Loucy (cell line): ENCODE data around the gene ZSWIM6.

Source experiments
- EZH2phosphoT487 ChIP-seq: fragments of 200-600 bp; IDR thresholded peaks from 2 replicates; pipeline ENCODE4 v1.6.1; 2018; ENCODE audit warnings: antibody characterized with exemption, mild to moderate bottlenecking, moderate library complexity, borderline replicate concordance
- TF ChIP-seq, protein P1 (sequence below): fragments of 200-600 bp; sonication (generic); conservative IDR thresholded peaks from 2 replicates; pipeline ENCODE4 v1.5.1; 2014; ENCODE audit warnings: mild to moderate bottlenecking, antibody characterized with exemption, low read length

DNA sequence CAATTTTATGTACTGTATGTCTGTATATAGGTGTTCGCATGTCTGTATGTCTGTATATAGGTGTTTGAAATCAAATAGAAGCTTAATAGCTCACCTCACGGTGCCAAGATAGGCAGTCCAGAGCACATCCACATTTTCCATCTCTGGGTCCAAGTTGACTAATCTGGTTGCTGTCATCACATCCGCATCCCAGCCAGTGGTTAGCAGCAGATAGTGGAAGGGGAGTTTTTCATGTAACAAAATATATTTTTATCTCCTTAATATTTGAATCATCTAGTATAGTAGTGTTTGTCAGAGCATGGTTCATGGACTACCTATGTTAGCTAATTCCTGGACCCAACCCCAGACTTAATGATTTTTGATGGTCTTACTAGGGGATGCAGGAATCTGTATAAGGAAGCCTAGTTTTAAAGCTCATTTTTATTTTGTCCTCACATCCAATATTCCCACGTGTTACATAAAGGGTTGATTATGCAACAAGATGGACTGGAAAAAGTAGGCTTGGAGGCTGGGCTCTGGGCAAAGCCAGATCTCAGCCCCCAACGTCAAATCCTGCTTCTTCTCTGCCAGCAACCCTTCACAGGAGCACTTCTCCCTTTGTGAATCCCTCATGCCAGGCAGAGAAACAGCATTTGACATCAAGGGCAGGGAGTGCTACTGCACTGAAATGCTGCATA is 219.7 kb downstream of the ZSWIM6 start:
- no peak for TF ChIP-seq EZH2phosphoT487
- TF ChIP-seq, protein P1, sequence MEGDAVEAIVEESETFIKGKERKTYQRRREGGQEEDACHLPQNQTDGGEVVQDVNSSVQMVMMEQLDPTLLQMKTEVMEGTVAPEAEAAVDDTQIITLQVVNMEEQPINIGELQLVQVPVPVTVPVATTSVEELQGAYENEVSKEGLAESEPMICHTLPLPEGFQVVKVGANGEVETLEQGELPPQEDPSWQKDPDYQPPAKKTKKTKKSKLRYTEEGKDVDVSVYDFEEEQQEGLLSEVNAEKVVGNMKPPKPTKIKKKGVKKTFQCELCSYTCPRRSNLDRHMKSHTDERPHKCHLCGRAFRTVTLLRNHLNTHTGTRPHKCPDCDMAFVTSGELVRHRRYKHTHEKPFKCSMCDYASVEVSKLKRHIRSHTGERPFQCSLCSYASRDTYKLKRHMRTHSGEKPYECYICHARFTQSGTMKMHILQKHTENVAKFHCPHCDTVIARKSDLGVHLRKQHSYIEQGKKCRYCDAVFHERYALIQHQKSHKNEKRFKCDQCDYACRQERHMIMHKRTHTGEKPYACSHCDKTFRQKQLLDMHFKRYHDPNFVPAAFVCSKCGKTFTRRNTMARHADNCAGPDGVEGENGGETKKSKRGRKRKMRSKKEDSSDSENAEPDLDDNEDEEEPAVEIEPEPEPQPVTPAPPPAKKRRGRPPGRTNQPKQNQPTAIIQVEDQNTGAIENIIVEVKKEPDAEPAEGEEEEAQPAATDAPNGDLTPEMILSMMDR = no peak
